LNCaP clone FGC (cell line): ENCODE results near the gene FOLR2.

Experiments
- DNase-seq: peaks from one replicate; pipeline ENCODE4 v3.0.0-alpha.2; 2011; ENCODE audit warnings: low read depth
- H3K4me3 ChIP-seq: 2 replicates; pipeline ENCODE4 v1.5.1; 2011; ENCODE audit warnings: mild to moderate bottlenecking, low read depth, low read length, control low read depth
- TF ChIP-seq, protein P1 (sequence below): IDR thresholded peaks from 2 replicates; pipeline ENCODE4 v1.5.1; 2012; ENCODE audit warnings: mild to moderate bottlenecking; ENCODE audit not compliant: control insufficient read depth, insufficient read depth; ENCODE audit errors: extremely low read depth

FOLR2 gene

DNA sequence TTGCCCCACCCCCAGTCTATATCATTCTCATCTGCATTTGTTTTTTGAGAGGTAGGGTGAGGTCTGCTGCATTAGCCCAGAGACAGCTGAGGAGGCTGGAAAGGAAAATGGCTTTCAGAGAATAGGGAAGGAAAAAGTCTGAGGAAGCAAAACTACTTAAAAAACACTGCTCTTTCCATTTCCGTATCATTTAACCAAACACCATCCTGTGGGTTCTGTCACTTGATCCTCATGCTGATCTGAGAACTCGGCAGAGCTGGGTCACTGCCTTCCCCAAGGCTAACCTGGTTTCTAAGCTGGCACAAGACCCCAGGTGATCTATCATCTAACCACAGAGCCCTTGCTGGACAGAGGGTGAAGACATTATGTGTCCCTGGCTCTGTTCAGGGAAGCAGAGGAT is 1.2 kb downstream of the FOLR2 start:
- TF ChIP-seq, protein P1, sequence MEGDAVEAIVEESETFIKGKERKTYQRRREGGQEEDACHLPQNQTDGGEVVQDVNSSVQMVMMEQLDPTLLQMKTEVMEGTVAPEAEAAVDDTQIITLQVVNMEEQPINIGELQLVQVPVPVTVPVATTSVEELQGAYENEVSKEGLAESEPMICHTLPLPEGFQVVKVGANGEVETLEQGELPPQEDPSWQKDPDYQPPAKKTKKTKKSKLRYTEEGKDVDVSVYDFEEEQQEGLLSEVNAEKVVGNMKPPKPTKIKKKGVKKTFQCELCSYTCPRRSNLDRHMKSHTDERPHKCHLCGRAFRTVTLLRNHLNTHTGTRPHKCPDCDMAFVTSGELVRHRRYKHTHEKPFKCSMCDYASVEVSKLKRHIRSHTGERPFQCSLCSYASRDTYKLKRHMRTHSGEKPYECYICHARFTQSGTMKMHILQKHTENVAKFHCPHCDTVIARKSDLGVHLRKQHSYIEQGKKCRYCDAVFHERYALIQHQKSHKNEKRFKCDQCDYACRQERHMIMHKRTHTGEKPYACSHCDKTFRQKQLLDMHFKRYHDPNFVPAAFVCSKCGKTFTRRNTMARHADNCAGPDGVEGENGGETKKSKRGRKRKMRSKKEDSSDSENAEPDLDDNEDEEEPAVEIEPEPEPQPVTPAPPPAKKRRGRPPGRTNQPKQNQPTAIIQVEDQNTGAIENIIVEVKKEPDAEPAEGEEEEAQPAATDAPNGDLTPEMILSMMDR = no peak
- no peak for DNase-seq
- no peak overlapping the region for H3K4me3 ChIP-seq

DNA sequence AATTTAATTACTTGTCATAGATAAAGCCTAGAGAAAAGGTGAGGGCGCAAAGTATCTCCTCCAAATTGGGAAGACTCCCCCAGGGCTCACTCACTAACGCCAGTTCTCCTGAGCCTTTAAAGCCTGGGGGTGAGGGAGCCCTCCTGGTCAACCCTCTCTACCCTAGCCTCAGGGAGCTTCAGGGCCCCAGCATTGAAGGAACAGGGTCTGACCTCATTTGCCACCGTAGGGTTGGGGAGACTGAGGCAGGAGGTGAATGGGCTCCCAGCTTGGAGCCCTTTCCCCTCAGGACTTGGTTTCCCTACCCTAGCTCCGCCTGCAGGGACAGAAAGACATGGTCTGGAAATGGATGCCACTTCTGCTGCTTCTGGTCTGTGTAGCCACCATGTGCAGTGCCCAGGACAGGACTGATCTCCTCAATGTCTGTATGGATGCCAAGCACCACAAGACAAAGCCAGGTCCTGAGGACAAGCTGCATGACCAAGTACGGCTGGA is 1.7 kb downstream of the FOLR2 start:
- TF ChIP-seq, protein P1 = no peak
- DNase-seq = no peak
- no peak overlapping the region for H3K4me3 ChIP-seq

DNA sequence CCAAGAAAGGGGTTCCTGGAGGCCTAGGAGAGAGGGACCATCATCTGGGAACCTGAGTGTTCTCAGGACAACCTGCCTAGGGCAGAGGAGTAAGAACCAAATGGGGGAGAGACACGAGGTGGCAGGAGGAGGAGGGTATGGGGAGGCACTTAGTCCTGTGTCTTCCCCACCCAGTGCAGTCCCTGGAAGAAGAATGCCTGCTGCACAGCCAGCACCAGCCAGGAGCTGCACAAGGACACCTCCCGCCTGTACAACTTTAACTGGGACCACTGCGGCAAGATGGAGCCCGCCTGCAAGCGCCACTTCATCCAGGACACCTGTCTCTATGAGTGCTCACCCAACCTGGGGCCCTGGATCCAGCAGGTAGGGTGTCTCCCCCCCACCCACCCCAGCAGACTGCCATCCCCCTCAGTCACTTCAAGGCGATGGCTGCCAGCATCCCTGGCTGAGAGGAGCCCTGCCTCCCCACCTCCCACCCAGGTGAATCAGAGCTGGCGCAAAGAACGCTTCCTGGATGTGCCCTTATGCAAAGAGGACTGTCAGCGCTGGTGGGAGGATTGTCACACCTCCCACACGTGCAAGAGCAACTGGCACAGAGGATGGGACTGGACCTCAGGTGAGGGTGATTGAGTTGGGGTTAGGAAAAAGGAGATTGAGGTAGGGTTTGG is 4.2 kb downstream of the FOLR2 start:
- DNase-seq = no peak
- TF ChIP-seq, protein P1 = no peak
- H3K4me3 ChIP-seq = no peak overlapping the region

DNA sequence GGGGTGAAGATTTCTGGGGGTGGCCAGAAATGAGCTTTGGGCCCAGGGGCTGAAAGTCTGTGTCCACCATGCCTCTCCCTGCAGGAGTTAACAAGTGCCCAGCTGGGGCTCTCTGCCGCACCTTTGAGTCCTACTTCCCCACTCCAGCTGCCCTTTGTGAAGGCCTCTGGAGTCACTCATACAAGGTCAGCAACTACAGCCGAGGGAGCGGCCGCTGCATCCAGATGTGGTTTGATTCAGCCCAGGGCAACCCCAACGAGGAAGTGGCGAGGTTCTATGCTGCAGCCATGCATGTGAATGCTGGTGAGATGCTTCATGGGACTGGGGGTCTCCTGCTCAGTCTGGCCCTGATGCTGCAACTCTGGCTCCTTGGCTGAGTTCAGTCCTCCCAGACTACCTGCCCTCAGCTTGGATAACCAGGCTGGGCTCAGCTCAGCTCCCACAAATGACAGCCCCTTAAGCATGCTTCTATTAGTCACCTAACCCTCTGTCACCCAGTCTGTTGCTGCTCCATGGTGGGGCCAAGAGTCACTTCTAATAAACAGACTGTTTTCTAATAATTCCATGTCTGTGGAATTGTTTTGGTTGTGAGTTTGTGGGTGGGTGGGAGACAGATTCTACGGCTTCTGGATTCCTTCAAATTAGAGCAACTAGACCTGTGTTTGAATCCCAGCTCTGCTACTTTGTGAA is 4.9 kb downstream of the FOLR2 start:
- TF ChIP-seq, protein P1 = no peak
- H3K4me3 ChIP-seq = no peak overlapping the region
- no peak for DNase-seq

DNA sequence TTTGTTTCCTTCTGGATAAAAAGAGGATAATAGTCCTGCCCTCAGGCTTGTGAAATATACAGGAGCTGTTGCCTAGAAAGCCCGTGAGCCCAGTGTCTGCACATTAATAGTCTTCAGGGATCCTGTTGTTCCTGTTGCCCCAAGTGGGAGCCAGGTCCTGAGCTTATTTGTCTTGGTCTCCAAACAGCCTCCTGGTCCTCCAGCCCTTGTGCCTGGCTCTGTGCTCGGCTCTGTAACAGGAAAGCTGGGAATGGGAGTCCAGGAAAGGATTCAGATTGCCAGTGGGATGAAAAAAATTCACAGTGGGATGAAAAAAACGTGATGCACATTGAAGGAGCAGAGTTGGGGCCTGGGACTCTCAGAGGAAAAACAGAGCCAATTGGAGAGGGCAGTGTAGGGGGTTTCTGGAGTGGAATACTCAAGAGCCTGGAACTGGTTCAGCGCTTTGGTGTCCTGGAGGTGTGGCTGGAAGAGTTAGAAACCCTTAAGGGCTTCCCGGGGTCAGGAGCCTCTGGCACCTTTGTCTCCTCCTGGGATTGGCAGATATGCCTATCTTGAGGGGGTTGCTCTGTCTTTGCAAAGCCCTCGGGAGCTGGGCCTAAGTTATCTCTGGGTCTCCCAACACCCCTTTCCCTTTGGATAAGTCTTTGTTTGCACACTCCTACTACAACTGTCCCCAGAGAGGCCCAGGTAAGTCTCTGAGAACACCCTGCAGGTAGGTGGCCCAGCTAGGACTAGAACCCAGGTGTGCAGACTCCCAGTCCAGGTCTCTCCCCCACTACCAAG is 5.7 kb downstream of the FOLR2 start:
- peak overlapping the region; percentile 99 for H3K4me3 ChIP-seq
- DNase-seq = no peak
- TF ChIP-seq, protein P1 = no peak

DNA sequence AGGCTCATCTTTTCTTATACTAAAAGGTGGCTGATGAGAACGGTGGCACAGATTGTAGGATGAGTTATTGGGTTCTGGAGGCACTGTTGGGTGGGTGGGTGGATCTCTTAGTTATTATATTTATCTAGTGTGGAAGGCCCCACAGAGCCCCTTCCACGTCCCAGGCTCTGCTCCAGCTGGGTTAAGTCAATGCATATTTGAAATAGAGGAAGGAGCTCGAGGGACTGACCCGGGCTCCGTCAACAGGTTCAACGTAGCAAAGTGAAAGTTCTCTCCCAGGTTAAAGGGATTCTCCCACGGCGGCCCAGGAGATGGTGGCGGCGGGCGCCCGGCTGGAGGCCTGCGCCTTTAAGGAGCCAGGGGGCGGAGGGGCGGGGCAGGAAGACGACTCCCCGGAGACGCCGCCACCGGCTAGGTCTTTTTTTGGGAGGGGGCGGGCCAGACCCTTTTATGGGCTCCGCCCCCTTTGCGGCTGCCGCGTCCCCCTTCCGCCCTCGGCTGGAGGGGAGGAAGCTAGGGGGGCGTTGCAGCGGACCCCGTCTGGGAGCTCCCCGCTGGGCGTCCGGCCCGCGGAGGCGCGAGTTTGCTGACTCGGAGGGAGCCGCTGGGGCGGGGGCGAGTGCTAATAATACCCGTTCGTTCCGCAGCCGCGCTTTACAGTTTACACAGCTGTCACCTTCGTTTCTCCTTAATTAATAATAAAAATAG is 6.5 kb downstream of the FOLR2 start:
- DNase-seq = peak; percentile 80
- TF ChIP-seq, protein P1 = no peak
- H3K4me3 ChIP-seq = peak overlapping the region; percentile 99
